ENCODE data around the gene PANK2.
"Not testable (repeated sequence)": the region's sequence is repeated elsewhere in the genome, so short reads cannot be mapped to it uniquely, and the experiment has no call there.

Gene PANK2

GRCh38 chr20:3871550-3872265, 17.5 kb upstream of the PANK2 start:
- DNase-seq: no peak

- DNase-seq: no peak
Measured at GRCh38 chr20:3873507-3873906, 15.7 kb upstream of the PANK2 start.

GRCh38 chr20:3874194-3874844, 14.9 kb upstream of the PANK2 start:
- DNase-seq: no peak

GRCh38 chr20:3875378-3875974, 13.7 kb upstream of the PANK2 start:
- DNase-seq: no peak

- DNase-seq: no peak
Measured at GRCh38 chr20:3876000-3876399, 13.2 kb upstream of the PANK2 start.

GRCh38 chr20:3876676-3877075, 12.5 kb upstream of the PANK2 start:
- no peak for DNase-seq

- not testable (repeated sequence) for DNase-seq
Measured at GRCh38 chr20:3878921-3879274, 10.3 kb upstream of the PANK2 start.

GRCh38 chr20:3885715-3886114, 3.5 kb upstream of the PANK2 start:
- no peak for DNase-seq

GRCh38 chr20:3887876-3888620, 1.1 kb upstream of the PANK2 start:
- DNase-seq: no peak

- DNase-seq: no peak
Measured at GRCh38 chr20:3889489-3890397, 556 bp downstream of the PANK2 start.

GRCh38 chr20:3890398-3890751, 1.2 kb downstream of the PANK2 start:
- no peak for DNase-seq

GRCh38 chr20:3890999-3891929, 2.1 kb downstream of the PANK2 start:
- DNase-seq: no peak

- DNase-seq: no peak
Measured at GRCh38 chr20:3894796-3895195, 5.6 kb downstream of the PANK2 start.

- DNase-seq: no peak
Measured at GRCh38 chr20:3896302-3896701, 7.1 kb downstream of the PANK2 start.

GRCh38 chr20:3896853-3897583, 7.8 kb downstream of the PANK2 start:
- DNase-seq: no peak

GRCh38 chr20:3898181-3898580, 9.0 kb downstream of the PANK2 start:
- DNase-seq: not testable (repeated sequence)

GRCh38 chr20:3898639-3899038, 9.5 kb downstream of the PANK2 start:
- no peak for DNase-seq

GRCh38 chr20:3900187-3900604, 11.0 kb downstream of the PANK2 start:
- no peak for DNase-seq

GRCh38 chr20:3901028-3901705, 12.0 kb downstream of the PANK2 start:
- DNase-seq: no peak

Data from amniotic stem cell (primary cell).